Loucy (cell line): ENCODE results near the gene CLEC2A.

Experiments
- CTCF ChIP-seq: fragments of 200-600 bp; sonication (generic); conservative IDR thresholded peaks from 2 replicates; pipeline ENCODE4 v1.5.1; 2014; ENCODE audit warnings: mild to moderate bottlenecking, antibody characterized with exemption, low read length
- EZH2phosphoT487 ChIP-seq: fragments of 200-600 bp; IDR thresholded peaks from 2 replicates; pipeline ENCODE4 v1.6.1; 2018; ENCODE audit warnings: antibody characterized with exemption, mild to moderate bottlenecking, moderate library complexity, borderline replicate concordance

- TF ChIP-seq CTCF, result no peak
- TF ChIP-seq EZH2phosphoT487, result no peak
Measured at GRCh38 chr12:9872162-9872561, 60.0 kb downstream of the CLEC2A start.
